GM12874 (cell line): ENCODE data around the gene TNS3.

Experiments
- CTCF ChIP-seq: IDR thresholded peaks from 2 replicates; pipeline ENCODE4 v1.5.1; 2011; ENCODE audit warnings: low read depth, mild to moderate bottlenecking, control low read depth, low read length, moderate library complexity; ENCODE audit not compliant: insufficient read depth

Gene TNS3

GRCh38 chr7:47581438-47581803 is 490 bp downstream of the TNS3 start:
- TF ChIP-seq CTCF, result no peak

GRCh38 chr7:47580811-47581331 is 1.0 kb downstream of the TNS3 start:
- no peak for TF ChIP-seq CTCF

GRCh38 chr7:47580175-47580706 is 1.7 kb downstream of the TNS3 start:
- no peak for TF ChIP-seq CTCF

- TF ChIP-seq CTCF, result no peak
Observed at GRCh38 chr7:47579458-47579857, 2.5 kb downstream of the TNS3 start.

GRCh38 chr7:47578579-47579270 is 3.2 kb downstream of the TNS3 start:
- no peak for TF ChIP-seq CTCF

- no peak for TF ChIP-seq CTCF
Observed at GRCh38 chr7:47577321-47577919, 4.5 kb downstream of the TNS3 start.

GRCh38 chr7:47576866-47577306 is 5.0 kb downstream of the TNS3 start:
- TF ChIP-seq CTCF, result no peak
